Testis (tissue), 2 donors: Measurements from ENCODE around the gene SHISAL1.

Source experiments
- CTCF ChIP-seq, 3 experiments: fragments of 450-650 bp in 2 of 3; fragments of 200-600 bp in 1 of 3; sonication (generic) in 1 of 3; IDR thresholded peaks; one replicate each; pipeline ENCODE4 v1.5.1; 2016 to 2019; ENCODE audit warnings: antibody characterized with exemption in 3 of 3, mild to moderate bottlenecking in 2 of 3, moderate library complexity in 1 of 3
- POLR2A ChIP-seq: fragments of 450-650 bp; IDR thresholded peaks from one replicate; pipeline ENCODE4 v1.6.1; 2017; ENCODE audit warnings: antibody characterized with exemption, mild to moderate bottlenecking, moderate library complexity

- TF ChIP-seq CTCF (IDR thresholded peaks at IDR 0.05) = no peak
- TF ChIP-seq POLR2A = no peak
These were observed 32.0 kb downstream of the SHISAL1 start for GRCh38 chr22:44280665-44281188.
